Measurements from ENCODE around the gene INSR.

INSR gene

DNA sequence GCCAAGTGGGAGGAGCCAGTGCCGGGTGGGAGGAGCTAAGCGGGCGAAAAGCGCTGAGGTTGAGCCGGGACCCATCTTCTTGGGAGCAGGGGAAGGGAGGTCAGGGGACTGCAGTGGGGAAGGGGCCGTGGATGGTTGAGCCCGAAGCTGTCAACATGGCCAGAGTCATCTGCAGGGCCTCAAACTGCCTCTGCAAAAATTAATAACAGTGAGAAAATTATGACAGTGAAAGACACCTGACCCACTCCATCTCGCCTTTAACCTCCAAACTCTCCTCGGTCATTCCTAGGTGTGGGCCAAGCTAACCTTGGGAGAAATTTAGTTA lies 194.7 kb downstream of the INSR start (continued):
- TF ChIP-seq, protein P1, sequence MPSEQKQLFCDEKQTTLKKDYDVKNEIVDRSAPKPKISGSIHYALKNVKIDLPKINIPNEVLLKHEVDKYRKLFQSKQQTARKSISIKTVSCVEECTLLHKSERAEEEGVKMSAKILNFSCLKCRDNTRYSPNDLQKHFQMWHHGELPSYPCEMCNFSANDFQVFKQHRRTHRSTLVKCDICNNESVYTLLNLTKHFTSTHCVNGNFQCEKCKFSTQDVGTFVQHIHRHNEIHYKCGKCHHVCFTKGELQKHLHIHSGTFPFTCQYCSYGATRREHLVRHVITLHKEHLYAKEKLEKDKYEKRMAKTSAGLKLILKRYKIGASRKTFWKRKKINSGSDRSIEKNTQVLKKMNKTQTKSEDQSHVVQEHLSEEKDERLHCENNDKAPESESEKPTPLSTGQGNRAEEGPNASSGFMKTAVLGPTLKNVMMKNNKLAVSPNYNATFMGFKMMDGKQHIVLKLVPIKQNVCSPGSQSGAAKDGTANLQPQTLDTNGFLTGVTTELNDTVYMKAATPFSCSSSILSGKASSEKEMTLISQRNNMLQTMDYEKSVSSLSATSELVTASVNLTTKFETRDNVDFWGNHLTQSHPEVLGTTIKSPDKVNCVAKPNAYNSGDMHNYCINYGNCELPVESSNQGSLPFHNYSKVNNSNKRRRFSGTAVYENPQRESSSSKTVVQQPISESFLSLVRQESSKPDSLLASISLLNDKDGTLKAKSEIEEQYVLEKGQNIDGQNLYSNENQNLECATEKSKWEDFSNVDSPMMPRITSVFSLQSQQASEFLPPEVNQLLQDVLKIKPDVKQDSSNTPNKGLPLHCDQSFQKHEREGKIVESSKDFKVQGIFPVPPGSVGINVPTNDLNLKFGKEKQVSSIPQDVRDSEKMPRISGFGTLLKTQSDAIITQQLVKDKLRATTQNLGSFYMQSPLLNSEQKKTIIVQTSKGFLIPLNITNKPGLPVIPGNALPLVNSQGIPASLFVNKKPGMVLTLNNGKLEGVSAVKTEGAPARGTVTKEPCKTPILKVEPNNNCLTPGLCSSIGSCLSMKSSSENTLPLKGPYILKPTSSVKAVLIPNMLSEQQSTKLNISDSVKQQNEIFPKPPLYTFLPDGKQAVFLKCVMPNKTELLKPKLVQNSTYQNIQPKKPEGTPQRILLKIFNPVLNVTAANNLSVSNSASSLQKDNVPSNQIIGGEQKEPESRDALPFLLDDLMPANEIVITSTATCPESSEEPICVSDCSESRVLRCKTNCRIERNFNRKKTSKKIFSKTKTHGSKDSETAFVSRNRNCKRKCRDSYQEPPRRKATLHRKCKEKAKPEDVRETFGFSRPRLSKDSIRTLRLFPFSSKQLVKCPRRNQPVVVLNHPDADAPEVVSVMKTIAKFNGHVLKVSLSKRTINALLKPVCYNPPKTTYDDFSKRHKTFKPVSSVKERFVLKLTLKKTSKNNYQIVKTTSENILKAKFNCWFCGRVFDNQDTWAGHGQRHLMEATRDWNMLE (tag by site-specific recombination; conservative IDR thresholded peaks at IDR 0.05; ENCODE audit: low read depth): no peak
- TF ChIP-seq, protein P2, sequence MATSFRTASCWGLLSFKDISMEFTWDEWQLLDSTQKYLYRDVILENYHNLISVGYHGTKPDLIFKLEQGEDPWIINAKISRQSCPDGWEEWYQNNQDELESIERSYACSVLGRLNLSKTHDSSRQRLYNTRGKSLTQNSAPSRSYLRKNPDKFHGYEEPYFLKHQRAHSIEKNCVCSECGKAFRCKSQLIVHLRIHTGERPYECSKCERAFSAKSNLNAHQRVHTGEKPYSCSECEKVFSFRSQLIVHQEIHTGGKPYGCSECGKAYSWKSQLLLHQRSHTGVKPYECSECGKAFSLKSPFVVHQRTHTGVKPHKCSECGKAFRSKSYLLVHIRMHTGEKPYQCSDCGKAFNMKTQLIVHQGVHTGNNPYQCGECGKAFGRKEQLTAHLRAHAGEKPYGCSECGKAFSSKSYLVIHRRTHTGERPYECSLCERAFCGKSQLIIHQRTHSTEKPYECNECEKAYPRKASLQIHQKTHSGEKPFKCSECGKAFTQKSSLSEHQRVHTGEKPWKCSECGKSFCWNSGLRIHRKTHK (tag by site-specific recombination; IDR thresholded peaks at IDR 0.05): no peak
- TF ChIP-seq SP7 (tag by site-specific recombination; IDR thresholded peaks at IDR 0.05) (no peak), GLI4 (tag by site-specific recombination; IDR thresholded peaks at IDR 0.05) (no peak), ZNF24 (tag by site-specific recombination; IDR thresholded peaks at IDR 0.05) (no peak), PRDM1 (tag by site-specific recombination; IDR thresholded peaks at IDR 0.05) (no peak), ZNF302 (tag by site-specific recombination; IDR thresholded peaks at IDR 0.05; ENCODE audit: low read depth) (no peak), KLF7 (tag by site-specific recombination; IDR thresholded peaks at IDR 0.05; ENCODE audit: borderline replicate concordance) (no peak), ZNF843 (tag by site-specific recombination; IDR thresholded peaks at IDR 0.05) (no peak), ZNF174 (tag by site-specific recombination; IDR thresholded peaks at IDR 0.05) (no peak), ZNF629 (tag by site-specific recombination; IDR thresholded peaks at IDR 0.05) (no peak)
- TF ChIP-seq, protein P3, sequence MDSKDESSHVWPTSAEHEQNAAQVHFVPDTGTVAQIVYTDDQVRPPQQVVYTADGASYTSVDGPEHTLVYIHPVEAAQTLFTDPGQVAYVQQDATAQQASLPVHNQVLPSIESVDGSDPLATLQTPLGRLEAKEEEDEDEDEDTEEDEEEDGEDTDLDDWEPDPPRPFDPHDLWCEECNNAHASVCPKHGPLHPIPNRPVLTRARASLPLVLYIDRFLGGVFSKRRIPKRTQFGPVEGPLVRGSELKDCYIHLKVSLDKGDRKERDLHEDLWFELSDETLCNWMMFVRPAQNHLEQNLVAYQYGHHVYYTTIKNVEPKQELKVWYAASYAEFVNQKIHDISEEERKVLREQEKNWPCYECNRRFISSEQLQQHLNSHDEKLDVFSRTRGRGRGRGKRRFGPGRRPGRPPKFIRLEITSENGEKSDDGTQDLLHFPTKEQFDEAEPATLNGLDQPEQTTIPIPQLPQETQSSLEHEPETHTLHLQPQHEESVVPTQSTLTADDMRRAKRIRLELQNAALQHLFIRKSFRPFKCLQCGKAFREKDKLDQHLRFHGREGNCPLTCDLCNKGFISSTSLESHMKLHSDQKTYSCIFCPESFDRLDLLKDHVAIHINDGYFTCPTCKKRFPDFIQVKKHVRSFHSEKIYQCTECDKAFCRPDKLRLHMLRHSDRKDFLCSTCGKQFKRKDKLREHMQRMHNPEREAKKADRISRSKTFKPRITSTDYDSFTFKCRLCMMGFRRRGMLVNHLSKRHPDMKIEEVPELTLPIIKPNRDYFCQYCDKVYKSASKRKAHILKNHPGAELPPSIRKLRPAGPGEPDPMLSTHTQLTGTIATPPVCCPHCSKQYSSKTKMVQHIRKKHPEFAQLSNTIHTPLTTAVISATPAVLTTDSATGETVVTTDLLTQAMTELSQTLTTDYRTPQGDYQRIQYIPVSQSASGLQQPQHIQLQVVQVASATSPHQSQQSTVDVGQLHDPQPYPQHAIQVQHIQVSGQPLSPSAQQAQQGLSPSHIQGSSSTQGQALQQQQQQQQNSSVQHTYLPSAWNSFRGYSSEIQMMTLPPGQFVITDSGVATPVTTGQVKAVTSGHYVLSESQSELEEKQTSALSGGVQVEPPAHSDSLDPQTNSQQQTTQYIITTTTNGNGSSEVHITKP (tag by site-specific recombination; IDR thresholded peaks at IDR 0.05): peak; percentile 87
- TF ChIP-seq, protein P4, sequence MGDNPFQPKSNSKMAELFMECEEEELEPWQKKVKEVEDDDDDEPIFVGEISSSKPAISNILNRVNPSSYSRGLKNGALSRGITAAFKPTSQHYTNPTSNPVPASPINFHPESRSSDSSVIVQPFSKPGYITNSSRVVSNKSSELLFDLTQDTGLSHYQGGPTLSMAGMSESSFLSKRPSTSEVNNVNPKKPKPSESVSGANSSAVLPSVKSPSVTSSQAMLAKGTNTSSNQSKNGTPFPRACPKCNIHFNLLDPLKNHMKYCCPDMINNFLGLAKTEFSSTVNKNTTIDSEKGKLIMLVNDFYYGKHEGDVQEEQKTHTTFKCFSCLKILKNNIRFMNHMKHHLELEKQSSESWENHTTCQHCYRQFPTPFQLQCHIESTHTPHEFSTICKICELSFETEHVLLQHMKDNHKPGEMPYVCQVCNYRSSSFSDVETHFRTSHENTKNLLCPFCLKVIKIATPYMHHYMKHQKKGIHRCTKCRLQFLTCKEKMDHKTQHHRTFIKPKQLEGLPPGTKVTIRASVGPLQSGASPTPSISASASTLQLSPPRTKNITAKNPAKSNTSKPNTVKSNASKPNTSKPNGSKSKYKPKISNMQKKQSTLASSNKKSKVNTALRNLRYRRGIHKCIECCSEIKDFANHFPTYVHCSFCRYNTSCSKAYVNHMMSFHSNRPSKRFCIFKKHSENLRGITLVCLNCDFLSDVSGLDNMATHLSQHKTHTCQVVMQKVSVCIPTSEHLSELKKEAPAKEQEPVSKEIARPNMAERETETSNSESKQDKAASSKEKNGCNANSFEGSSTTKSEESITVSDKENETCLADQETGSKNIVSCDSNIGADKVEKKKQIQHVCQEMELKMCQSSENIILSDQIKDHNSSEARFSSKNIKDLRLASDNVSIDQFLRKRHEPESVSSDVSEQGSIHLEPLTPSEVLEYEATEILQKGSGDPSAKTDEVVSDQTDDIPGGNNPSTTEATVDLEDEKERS (tag by site-specific recombination; IDR thresholded peaks at IDR 0.05): no peak
